Panc1 (cell line): ENCODE results near the gene SYTL4. TPM values are rescaled to one million over a fixed set of nuclear protein-coding genes. Genes with fewer than 3 reads are reported as not detected.

ENCODE experiments used
- ATAC-seq: fragments of 200-7000 bp; cut with Tn5 transposase; 2 replicates; pipeline ENCODE4 v1.9.1; 2020; ENCODE audit warnings: mild to moderate bottlenecking, moderate library complexity
- BruUV-seq: library from RNA; stranded (reverse); fragments of 400-500 nt; replicated peaks from 2 replicates; lab custom pipeline; 2021; lab: Mats Ljungman, UMichigan
- CTCF ChIA-PET: fragments of 300-600 bp; sonication (Branson Sonifier 250); formaldehyde crosslinking; loops from one replicate; lab custom pipeline; 2022; ENCODE audit warnings: antibody characterized with exemption; lab: Charles Lee
- POLR2A ChIA-PET: fragments of 300-600 bp; sonication (Branson Sonifier 250); formaldehyde crosslinking; loops from one replicate; lab custom pipeline; 2022; ENCODE audit warnings: antibody characterized with exemption; lab: Charles Lee
- DNase-seq: peaks from one replicate; pipeline ENCODE4 v3.0.0-alpha.2; 2010; ENCODE audit warnings: low read depth, low spot score
- H3K27ac ChIP-seq: 2 replicates; pipeline ENCODE4 v1.5.1; 2011; ENCODE audit warnings: mild to moderate bottlenecking, low read length, inconsistent platforms
- H3K27me3 ChIP-seq: fragments of 200-500 bp; sonication (Bioruptor generic); 2 replicates; pipeline ENCODE4 v1.6.0; 2014; ENCODE audit warnings: low read length, inconsistent platforms; ENCODE audit not compliant: control insufficient read depth, insufficient read depth
- H3K36me3 ChIP-seq: fragments of 200-500 bp; sonication (Bioruptor generic); 2 replicates; pipeline ENCODE4 v1.5.1; 2014; ENCODE audit warnings: inconsistent platforms, mild to moderate bottlenecking, low read length, moderate library complexity; ENCODE audit not compliant: control insufficient read depth, insufficient read depth
- H3K4me1 ChIP-seq: 2 replicates; pipeline ENCODE4 v1.5.1; 2011; ENCODE audit warnings: inconsistent platforms, mild to moderate bottlenecking, low read length, moderate library complexity; ENCODE audit not compliant: control insufficient read depth, insufficient read depth
- H3K4me3 ChIP-seq, 2 experiments: 2 replicates each; pipeline ENCODE4 v1.5.1; 2011 to 2012; ENCODE audit warnings: low read depth in 2 of 2, low read length in 2 of 2, mild to moderate bottlenecking in 2 of 2, inconsistent platforms in 1 of 2, moderate library complexity in 1 of 2
- H3K9me3 ChIP-seq: fragments of 200-500 bp; sonication (Bioruptor generic); 2 replicates; pipeline ENCODE4 v1.5.1; 2014; ENCODE audit warnings: low read depth, mild to moderate bottlenecking, inconsistent platforms, low read length, moderate library complexity; ENCODE audit not compliant: control insufficient read depth, insufficient read depth
- POLR2AphosphoS5 ChIP-seq: IDR thresholded peaks from 2 replicates; pipeline ENCODE4 v1.6.1; 2012; ENCODE audit warnings: mild to moderate bottlenecking, low read depth, low read length, moderate library complexity
- SIN3A ChIP-seq: IDR thresholded peaks from 2 replicates; pipeline ENCODE4 v1.6.1; 2012; ENCODE audit warnings: low read depth, mild to moderate bottlenecking, low read length, moderate library complexity, borderline replicate concordance; ENCODE audit not compliant: insufficient read depth
- TCF7L2 ChIP-seq: IDR thresholded peaks from 2 replicates; pipeline ENCODE4 v1.6.1; 2011; ENCODE audit warnings: mild to moderate bottlenecking, low read depth, low read length, inconsistent platforms
- in situ Hi-C: cut with HindIII; loops from 2 replicates; pipeline ENCODE4 v1.10.0; 2016; ENCODE audit warnings: low sequenced_read_pairs, low pct_unique_long_range_greater_than_20kb
- intact Hi-C: fragments of 100-400 bp; cut with micrococcal nuclease; formaldehyde crosslinking; loops from one replicate; pipeline ENCODE4 v1.10.0; 2022; ENCODE audit not compliant: unreplicated experiment
- total RNA-seq: library from RNA; stranded (reverse); gene quantifications from one replicate; pipeline ENCODE4 v1.2.1, GENCODE V29; 2021; ENCODE audit not compliant: unreplicated experiment
- TF ChIP-seq, protein P1 (sequence below), 2 experiments: IDR thresholded peaks; 2 replicates each; pipeline ENCODE4 v1.6.1; 2011 to 2012; ENCODE audit warnings: low read depth in 2 of 2, control low read depth in 1 of 2, low read length in 1 of 2, mild to moderate bottlenecking in 1 of 2, moderate library complexity in 1 of 2; ENCODE audit not compliant: insufficient read depth in 1 of 2
- TF ChIP-seq, protein P2 (sequence below): fragments of 450-650 bp; IDR thresholded peaks from 2 replicates; pipeline ENCODE4 v1.5.1; 2017; ENCODE audit warnings: mild to moderate bottlenecking

The SYTL4 gene
- total RNA-seq, 1 experiment from 2014 or later: 0.15 TPM

DNA sequence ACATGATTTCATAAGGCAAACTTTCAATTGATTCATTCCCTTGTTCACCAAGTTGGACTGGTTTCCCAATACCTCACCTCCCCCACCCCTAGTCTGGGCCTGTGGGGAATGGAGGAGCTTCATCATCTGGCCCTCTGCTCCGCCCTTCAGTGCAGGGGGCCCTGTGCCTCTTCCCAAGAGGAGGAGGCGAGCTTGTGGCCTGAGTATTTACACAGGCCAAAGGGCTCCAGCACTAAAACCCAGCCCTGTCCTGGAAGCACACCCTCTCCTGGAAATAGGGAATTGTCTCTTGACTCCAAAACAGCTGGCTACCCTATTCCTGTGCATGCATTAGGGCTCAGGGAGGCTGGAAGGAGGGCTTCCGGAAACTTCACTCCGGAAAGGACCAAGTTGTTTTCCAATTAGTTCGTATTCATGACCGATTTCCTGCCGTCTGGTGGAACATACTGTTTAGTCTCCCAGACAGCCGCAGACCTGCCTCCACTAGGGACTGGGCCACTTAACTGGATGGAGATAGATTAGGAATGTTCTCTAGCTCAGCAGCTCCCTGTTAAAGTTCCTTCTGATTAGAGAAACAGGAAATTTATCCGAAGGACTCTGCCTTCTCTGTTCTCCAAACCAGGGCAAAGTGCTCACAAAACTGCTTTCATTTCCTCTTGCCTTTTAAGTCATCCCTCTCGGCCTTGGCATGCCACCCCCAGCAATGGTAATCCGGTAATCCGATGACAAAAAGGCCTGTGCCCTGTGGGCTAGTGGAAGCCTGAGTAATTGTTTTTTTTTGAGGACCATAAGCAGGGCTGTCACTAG is 82.2 kb downstream of the SYTL4 start:
- no peaks in the 10 kb centered on the region for H3K27me3 ChIP-seq
- ATAC-seq: no peak
- H3K9me3 ChIP-seq: no peaks in the 10 kb centered on the region
- TF ChIP-seq, protein P1, sequence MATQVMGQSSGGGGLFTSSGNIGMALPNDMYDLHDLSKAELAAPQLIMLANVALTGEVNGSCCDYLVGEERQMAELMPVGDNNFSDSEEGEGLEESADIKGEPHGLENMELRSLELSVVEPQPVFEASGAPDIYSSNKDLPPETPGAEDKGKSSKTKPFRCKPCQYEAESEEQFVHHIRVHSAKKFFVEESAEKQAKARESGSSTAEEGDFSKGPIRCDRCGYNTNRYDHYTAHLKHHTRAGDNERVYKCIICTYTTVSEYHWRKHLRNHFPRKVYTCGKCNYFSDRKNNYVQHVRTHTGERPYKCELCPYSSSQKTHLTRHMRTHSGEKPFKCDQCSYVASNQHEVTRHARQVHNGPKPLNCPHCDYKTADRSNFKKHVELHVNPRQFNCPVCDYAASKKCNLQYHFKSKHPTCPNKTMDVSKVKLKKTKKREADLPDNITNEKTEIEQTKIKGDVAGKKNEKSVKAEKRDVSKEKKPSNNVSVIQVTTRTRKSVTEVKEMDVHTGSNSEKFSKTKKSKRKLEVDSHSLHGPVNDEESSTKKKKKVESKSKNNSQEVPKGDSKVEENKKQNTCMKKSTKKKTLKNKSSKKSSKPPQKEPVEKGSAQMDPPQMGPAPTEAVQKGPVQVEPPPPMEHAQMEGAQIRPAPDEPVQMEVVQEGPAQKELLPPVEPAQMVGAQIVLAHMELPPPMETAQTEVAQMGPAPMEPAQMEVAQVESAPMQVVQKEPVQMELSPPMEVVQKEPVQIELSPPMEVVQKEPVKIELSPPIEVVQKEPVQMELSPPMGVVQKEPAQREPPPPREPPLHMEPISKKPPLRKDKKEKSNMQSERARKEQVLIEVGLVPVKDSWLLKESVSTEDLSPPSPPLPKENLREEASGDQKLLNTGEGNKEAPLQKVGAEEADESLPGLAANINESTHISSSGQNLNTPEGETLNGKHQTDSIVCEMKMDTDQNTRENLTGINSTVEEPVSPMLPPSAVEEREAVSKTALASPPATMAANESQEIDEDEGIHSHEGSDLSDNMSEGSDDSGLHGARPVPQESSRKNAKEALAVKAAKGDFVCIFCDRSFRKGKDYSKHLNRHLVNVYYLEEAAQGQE (IDR thresholded peaks at IDR 0.05; ENCODE audit: insufficient read depth in 1 of 2, low read depth in 2 of 2, low read length in 1 of 2): no peak
- TF ChIP-seq SIN3A: no peak
- TF ChIP-seq POLR2AphosphoS5: no peak
- TF ChIP-seq, protein P2, sequence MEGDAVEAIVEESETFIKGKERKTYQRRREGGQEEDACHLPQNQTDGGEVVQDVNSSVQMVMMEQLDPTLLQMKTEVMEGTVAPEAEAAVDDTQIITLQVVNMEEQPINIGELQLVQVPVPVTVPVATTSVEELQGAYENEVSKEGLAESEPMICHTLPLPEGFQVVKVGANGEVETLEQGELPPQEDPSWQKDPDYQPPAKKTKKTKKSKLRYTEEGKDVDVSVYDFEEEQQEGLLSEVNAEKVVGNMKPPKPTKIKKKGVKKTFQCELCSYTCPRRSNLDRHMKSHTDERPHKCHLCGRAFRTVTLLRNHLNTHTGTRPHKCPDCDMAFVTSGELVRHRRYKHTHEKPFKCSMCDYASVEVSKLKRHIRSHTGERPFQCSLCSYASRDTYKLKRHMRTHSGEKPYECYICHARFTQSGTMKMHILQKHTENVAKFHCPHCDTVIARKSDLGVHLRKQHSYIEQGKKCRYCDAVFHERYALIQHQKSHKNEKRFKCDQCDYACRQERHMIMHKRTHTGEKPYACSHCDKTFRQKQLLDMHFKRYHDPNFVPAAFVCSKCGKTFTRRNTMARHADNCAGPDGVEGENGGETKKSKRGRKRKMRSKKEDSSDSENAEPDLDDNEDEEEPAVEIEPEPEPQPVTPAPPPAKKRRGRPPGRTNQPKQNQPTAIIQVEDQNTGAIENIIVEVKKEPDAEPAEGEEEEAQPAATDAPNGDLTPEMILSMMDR: no peak
- TF ChIP-seq TCF7L2: no peak
- H3K4me3 ChIP-seq: no peak overlapping the region
- no peaks in the 10 kb centered on the region for H3K36me3 ChIP-seq
- DNase-seq: no peak
- no TSS peak for BruUV-seq
- H3K4me1 ChIP-seq: no peaks in the 10 kb centered on the region
- in situ Hi-C loops: no loop called here
- CTCF ChIA-PET: no interaction called here
- H3K27ac ChIP-seq: no peak overlapping the region
- POLR2A ChIA-PET: no interaction called here
- intact Hi-C loops: no loop called here

DNA sequence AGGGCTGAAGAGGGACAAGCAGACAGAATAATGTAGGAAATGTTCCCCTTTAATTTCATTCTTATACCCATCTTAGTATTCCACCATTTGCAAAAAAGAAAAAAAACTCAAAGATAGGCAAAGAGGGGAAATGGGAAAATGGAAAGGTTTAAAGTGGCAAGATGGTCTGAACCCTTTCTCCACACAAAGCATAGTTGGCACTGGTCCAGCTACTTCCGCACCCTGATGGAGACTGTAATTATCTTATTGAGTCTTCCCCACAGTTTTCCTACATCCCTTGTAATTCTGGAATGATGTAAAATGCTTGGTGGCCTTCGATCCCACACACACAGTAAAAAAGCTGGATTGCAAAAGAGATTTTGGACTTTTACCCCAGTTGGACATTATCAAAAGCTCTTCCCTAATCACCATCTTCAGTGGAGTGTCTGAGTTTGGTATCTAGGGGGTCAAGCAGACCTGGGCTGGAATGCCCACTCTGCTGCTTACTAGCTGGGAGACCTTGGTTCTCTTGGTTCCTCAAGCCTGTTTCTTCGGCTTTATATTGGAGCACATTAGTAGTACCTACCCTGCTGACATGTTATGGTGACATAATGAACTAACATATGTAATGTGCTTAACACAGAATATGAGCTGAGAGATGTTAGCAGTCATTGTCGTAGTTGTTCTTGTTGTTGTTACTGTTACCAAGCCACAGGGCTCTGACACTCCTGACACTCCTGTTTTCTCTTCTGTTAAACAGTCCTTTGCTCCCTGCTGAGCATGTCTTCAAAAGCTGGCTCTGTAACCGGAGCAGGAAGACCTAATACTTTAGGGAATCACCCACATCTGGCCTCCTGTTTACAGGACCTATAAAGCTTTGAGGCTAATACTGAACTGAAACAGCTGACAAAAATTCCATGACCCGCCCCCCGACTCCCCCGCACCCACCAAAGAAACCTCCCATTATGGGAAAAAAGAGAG is 83.2 kb downstream of the SYTL4 start:
- no peaks in the 10 kb centered on the region for H3K27me3 ChIP-seq
- no peak overlapping the region for H3K27ac ChIP-seq
- ChIA-PET POLR2A (no interaction called here), CTCF (no interaction called here)
- TF ChIP-seq, protein P1 (IDR thresholded peaks at IDR 0.05; ENCODE audit: insufficient read depth in 1 of 2, low read depth in 2 of 2, low read length in 1 of 2): no peak
- TF ChIP-seq SIN3A (no peak), TCF7L2 (no peak), POLR2AphosphoS5 (no peak)
- TF ChIP-seq, protein P2: no peak
- no peaks in the 10 kb centered on the region for H3K4me1 ChIP-seq
- intact Hi-C loops: no loop called here
- BruUV-seq: no TSS peak
- no peak overlapping the region for H3K4me3 ChIP-seq
- no peak for DNase-seq
- no peak for ATAC-seq
- in situ Hi-C loops: no loop called here
- no peaks in the 10 kb centered on the region for H3K36me3 ChIP-seq
- no peaks in the 10 kb centered on the region for H3K9me3 ChIP-seq
